HCT116 (cell line): Measurements from ENCODE around the gene FUOM.

ENCODE experiments used
- CBX3 ChIP-seq: IDR thresholded peaks from 2 replicates; pipeline ENCODE4 v1.6.1; 2012; ENCODE audit warnings: low read depth
- EZH2 ChIP-seq: fragments of 200-600 bp; sonication (generic); IDR thresholded peaks from 2 replicates; pipeline ENCODE4 v1.6.1; 2017; ENCODE audit warnings: antibody characterized with exemption, mixed run types
- POLR2A ChIP-seq: IDR thresholded peaks from 2 replicates; pipeline ENCODE4 v1.7.0; 2011; ENCODE audit warnings: borderline replicate concordance; ENCODE audit not compliant: insufficient read depth, insufficient read length; ENCODE audit errors: extremely low read depth
- TF ChIP-seq, protein P1 (sequence below), 3 experiments: fragments of 200-600 bp in 1 of 3; sonication (generic) in 1 of 3; IDR thresholded peaks in 2 of 3; conservative IDR thresholded peaks in 1 of 3; 2 replicates each; pipeline ENCODE4 v1.5.1; 2012 to 2017; ENCODE audit warnings: low read depth in 2 of 3, low read length in 2 of 3, antibody characterized with exemption in 1 of 3, borderline replicate concordance in 1 of 3, control low read depth in 1 of 3, mild to moderate bottlenecking in 1 of 3, mixed read lengths in 1 of 3, mixed run types in 1 of 3, moderate library complexity in 1 of 3; ENCODE audit not compliant: insufficient read depth in 1 of 3

DNA sequence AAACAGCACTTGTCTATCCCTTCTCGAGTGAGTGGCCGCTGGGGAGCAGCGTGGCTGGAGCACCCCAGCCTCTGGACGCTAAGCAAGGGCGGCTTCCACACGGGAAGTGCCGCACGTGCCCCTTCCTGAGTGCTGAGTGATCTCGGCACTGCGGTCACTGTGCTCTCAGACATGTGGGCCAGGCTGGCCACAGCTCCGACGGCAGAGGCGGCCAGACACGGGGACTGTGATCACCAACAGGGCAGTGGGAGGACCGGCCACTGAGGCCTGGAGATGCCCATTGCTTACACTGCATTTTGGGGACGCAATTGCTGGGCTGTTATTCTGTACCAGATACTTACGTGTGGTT lies 8.3 kb upstream of the FUOM start:
- no peak for TF ChIP-seq CBX3
- no peak for TF ChIP-seq POLR2A
- TF ChIP-seq, protein P1, sequence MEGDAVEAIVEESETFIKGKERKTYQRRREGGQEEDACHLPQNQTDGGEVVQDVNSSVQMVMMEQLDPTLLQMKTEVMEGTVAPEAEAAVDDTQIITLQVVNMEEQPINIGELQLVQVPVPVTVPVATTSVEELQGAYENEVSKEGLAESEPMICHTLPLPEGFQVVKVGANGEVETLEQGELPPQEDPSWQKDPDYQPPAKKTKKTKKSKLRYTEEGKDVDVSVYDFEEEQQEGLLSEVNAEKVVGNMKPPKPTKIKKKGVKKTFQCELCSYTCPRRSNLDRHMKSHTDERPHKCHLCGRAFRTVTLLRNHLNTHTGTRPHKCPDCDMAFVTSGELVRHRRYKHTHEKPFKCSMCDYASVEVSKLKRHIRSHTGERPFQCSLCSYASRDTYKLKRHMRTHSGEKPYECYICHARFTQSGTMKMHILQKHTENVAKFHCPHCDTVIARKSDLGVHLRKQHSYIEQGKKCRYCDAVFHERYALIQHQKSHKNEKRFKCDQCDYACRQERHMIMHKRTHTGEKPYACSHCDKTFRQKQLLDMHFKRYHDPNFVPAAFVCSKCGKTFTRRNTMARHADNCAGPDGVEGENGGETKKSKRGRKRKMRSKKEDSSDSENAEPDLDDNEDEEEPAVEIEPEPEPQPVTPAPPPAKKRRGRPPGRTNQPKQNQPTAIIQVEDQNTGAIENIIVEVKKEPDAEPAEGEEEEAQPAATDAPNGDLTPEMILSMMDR (IDR thresholded peaks at IDR 0.05 in 2 of 3, conservative IDR thresholded peaks at IDR 0.05 in 1 of 3; ENCODE audit: borderline replicate concordance in 1 of 3, insufficient read depth in 1 of 3, low read depth in 2 of 3, low read length in 2 of 3) = no peak
- no peak for TF ChIP-seq EZH2
